ENCODE data around the gene NBPF26. TPM values are rescaled to one million over a fixed set of nuclear protein-coding genes. Genes with fewer than 3 reads are reported as not detected.
"Not testable (repeated sequence)": the region's sequence is repeated elsewhere in the genome, so short reads cannot be mapped to it uniquely, and the experiment has no call there.

Gene NBPF26
- total and polyA plus RNA-seq, 11 donors: 3.5 to 35.9 (median 4.7) TPM

- H3K36me3 ChIP-seq; intact Hi-C loops (cut with DNase I); H3K4me3 ChIP-seq; DNase-seq; ATAC-seq; H3K9me3 ChIP-seq; H3K27me3 ChIP-seq; H3K27ac ChIP-seq; H3K4me1 ChIP-seq: not testable (repeated sequence)
- 73 to 88% methylated on average over 2 of the region's 3 CpGs; no CpG with 5 or more reads in 2 of the 4 donors for WGBS, 4 donors
Observed at GRCh38 chr1:120769090-120769489, 45.3 kb downstream of the NBPF26 start.

GRCh38 chr1:120805452-120805851 is 81.7 kb downstream of the NBPF26 start:
- WGBS, 4 donors: 25 to 62% (median 59%) methylated on average over 7 of the region's 7 CpGs; no CpG with 5 or more reads in 1 of the 4 donors
- DNase-seq: peak in 1 of 5 donors; percentile 18
- not testable (repeated sequence) for H3K4me3 ChIP-seq

GRCh38 chr1:120811822-120812221 is 88.1 kb downstream of the NBPF26 start:
- H3K4me1 ChIP-seq; H3K4me3 ChIP-seq; ATAC-seq; intact Hi-C loops (cut with DNase I); H3K27me3 ChIP-seq; H3K27ac ChIP-seq; H3K9me3 ChIP-seq: not testable (repeated sequence)
- DNase-seq: peak; percentile 3 to 59 (median 42)
- 0 to 14% (median 9%) methylated on average over 1 to 10 of the region's 10 CpGs; no CpG with 5 or more reads in 1 of the 4 donors for WGBS, 4 donors
- peak in 9 of 12 donors; percentile 6 to 54 (median 42) for TF ChIP-seq CTCF (IDR thresholded peaks at IDR 0.05)
- H3K36me3 ChIP-seq: peaks cover 0 to 17% (median 0%) of the 10 kb centered on the region in 9 donors

More at GRCh38 chr1:120805452-120805851, 81.7 kb downstream of the NBPF26 start:
- H3K4me1 ChIP-seq; H3K36me3 ChIP-seq; ATAC-seq; H3K27ac ChIP-seq; H3K27me3 ChIP-seq; intact Hi-C loops (cut with DNase I); H3K9me3 ChIP-seq: not testable (repeated sequence)

- H3K4me1 ChIP-seq; H3K9me3 ChIP-seq; H3K27ac ChIP-seq; H3K36me3 ChIP-seq; H3K4me3 ChIP-seq; H3K27me3 ChIP-seq; intact Hi-C loops (cut with DNase I); DNase-seq; ATAC-seq: not testable (repeated sequence)
- WGBS, 4 donors: 85% methylated on average over 4 of the region's 4 CpGs; no CpG with 5 or more reads in 3 of the 4 donors
Observed at GRCh38 chr1:120825051-120825450, 101.3 kb downstream of the NBPF26 start.

GRCh38 chr1:120826623-120827022 is 102.9 kb downstream of the NBPF26 start:
- H3K36me3 ChIP-seq; DNase-seq; H3K4me3 ChIP-seq; H3K27me3 ChIP-seq; intact Hi-C loops (cut with DNase I); H3K4me1 ChIP-seq; H3K9me3 ChIP-seq; H3K27ac ChIP-seq; ATAC-seq: not testable (repeated sequence)
- no CpG with 5 or more reads among the region's 4 CpGs for WGBS, 4 donors

GRCh38 chr1:120844186-120844944 is 120.6 kb downstream of the NBPF26 start:
- peak overlapping the region in 10 of 12 donors; percentile 18 to 63 (median 54) for H3K4me3 ChIP-seq
- H3K27me3 ChIP-seq; intact Hi-C loops (cut with DNase I); H3K36me3 ChIP-seq; H3K9me3 ChIP-seq; ATAC-seq; H3K4me1 ChIP-seq: not testable (repeated sequence)
- 0 to 2% (median 1%) methylated on average over 22 to 49 of the region's 49 CpGs; no CpG with 5 or more reads in 1 of the 4 donors for WGBS, 4 donors
- peak overlapping the region in 7 of 12 donors; percentile 18 to 74 (median 55) for H3K27ac ChIP-seq
- peak in 9 of 12 donors; percentile 6 to 38 (median 26) for TF ChIP-seq CTCF (IDR thresholded peaks at IDR 0.05)
- peak; percentile 42 to 71 (median 58) for DNase-seq

- WGBS, 4 donors: 3 to 4% methylated on average over 9 to 15 of the region's 21 CpGs; no CpG with 5 or more reads in 2 of the 4 donors
- H3K27me3 ChIP-seq; H3K4me1 ChIP-seq; H3K36me3 ChIP-seq; H3K27ac ChIP-seq; ATAC-seq; intact Hi-C loops (cut with DNase I); H3K9me3 ChIP-seq: not testable (repeated sequence)
- H3K4me3 ChIP-seq: peak overlapping the region in 6 of 12 donors; percentile 47 to 63 (median 58)
- peak in 1 of 5 donors; percentile 13 for DNase-seq
Observed at GRCh38 chr1:120844945-120845330, 121.2 kb downstream of the NBPF26 start.

GRCh38 chr1:120849400-120850286 is 125.9 kb downstream of the NBPF26 start:
- ATAC-seq (peak in 3 of 4 donors; percentile 1 to 17 (median 2)), DNase-seq (peak in 1 of 5 donors; percentile 48)
- H3K4me1 ChIP-seq; intact Hi-C loops (cut with DNase I); H3K9me3 ChIP-seq; H3K27me3 ChIP-seq; H3K36me3 ChIP-seq; H3K27ac ChIP-seq: not testable (repeated sequence)
- WGBS, 4 donors: 7 to 56% (median 52%) methylated on average over 7 to 18 of the region's 27 CpGs; no CpG with 5 or more reads in 1 of the 4 donors
- peak overlapping the region in 5 of 12 donors; percentile 44 to 61 (median 48) for H3K4me3 ChIP-seq

Measured in heart left ventricle (tissue), 16 donors.